Dedifferentiated amniotic fluid mesenchymal stem cell (primary cell): ENCODE measurements around the gene MCAT.

ENCODE experiments used
- DNase-seq: peaks from one replicate; pipeline ENCODE4 v3.0.0-alpha.2; 2016; ENCODE audit errors: extremely low spot score

Gene MCAT

GRCh38 chr22:43172191-43172590 is 29.0 kb upstream of the MCAT start:
- no peak for DNase-seq

GRCh38 chr22:43171607-43172006 is 28.4 kb upstream of the MCAT start:
- no peak for DNase-seq

GRCh38 chr22:43171019-43171491 is 27.9 kb upstream of the MCAT start:
- DNase-seq = no peak

GRCh38 chr22:43170131-43170480 is 26.9 kb upstream of the MCAT start:
- no peak for DNase-seq

- no peak for DNase-seq
These were observed 26.3 kb upstream of the MCAT start for GRCh38 chr22:43169310-43170130.

- DNase-seq = peak; percentile 51
These were observed 25.5 kb upstream of the MCAT start for GRCh38 chr22:43168471-43169309.

- DNase-seq = no peak
These were observed 23.9 kb upstream of the MCAT start for GRCh38 chr22:43167001-43167589.

GRCh38 chr22:43166132-43166930 is 23.1 kb upstream of the MCAT start:
- DNase-seq = no peak

GRCh38 chr22:43164636-43165035 is 21.4 kb upstream of the MCAT start:
- DNase-seq = no peak

- no peak for DNase-seq
These were observed 20.1 kb upstream of the MCAT start for GRCh38 chr22:43163241-43163795.

- DNase-seq = no peak
These were observed 19.4 kb upstream of the MCAT start for GRCh38 chr22:43162412-43163150.

GRCh38 chr22:43160497-43161126 is 17.4 kb upstream of the MCAT start:
- no peak for DNase-seq

- DNase-seq = no peak
These were observed 16.4 kb upstream of the MCAT start for GRCh38 chr22:43159484-43160178.

- no peak for DNase-seq
These were observed 15.7 kb upstream of the MCAT start for GRCh38 chr22:43158778-43159483.

GRCh38 chr22:43157874-43158546 is 14.8 kb upstream of the MCAT start:
- DNase-seq = no peak

- DNase-seq = no peak
These were observed 13.2 kb upstream of the MCAT start for GRCh38 chr22:43156413-43156812.

- no peak for DNase-seq
These were observed 12.6 kb upstream of the MCAT start for GRCh38 chr22:43155789-43156188.

GRCh38 chr22:43154887-43155536 is 11.8 kb upstream of the MCAT start:
- no peak for DNase-seq
